ENCODE data around the gene IGFN1.

The IGFN1 gene

DNA sequence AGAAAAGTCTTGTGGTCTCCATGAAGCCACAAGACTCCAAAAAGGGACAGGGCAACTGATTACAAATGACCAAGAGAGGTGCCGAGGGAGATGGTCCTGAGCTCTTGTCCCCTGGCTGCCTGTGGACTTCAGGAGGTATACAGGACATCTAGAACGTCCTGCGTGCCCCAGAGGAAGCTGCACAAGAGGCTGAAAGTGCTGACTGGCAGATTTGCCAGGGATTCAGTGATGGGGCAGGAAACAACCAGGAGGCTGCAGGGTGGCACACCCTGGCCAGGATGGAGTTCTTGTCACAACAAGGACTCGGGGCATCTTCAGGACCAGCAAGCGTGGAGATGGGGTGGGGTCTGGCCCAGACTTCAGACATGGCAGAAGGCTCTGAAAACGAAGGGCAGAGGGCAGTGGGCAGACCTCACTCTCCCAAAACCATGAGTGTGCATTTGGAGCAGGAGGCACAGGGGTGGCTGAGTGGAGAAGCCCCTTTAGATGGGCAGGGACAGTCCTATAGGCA is 79.3 kb downstream of the IGFN1 start:
- H3K4me3 ChIP-seq (ENCODE audit: low read depth, low read length): no peak overlapping the region

DNA sequence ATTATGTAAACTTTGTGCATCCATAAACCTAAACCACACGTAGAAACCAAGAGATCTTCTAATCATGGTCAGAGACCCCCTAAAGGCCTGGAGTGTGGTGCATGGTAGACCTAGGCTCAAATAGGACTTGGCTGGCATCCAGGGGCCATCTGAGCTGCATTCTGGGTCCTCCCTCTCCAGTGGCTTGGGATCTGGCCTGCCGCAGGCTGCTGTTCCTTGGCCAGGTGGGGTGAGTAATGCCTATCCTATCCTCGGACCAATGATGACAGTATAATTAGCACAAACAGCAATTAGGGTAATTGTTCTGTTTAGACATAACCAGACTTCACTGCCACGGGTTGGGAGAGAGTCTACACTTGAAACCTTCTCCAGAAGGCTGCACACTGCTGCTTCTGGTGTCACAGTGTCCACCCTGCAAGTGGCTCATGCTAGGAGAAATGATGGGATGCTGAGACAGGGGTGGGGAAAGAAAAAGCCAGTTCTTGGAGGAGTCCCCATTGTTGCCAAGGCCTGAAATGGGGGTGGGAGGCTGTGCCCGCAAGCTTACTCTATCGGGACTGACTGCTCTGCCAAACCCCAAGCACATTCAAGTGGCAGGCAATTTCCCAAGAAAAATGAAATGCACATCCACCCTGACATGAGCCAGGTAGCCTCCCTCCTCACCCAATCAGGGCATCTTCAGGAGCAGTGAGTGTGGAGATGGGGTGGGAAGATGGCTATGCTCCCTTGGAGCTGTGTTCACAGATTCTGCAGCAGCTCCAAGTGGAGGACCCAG is 80.2 kb downstream of the IGFN1 start:
- no peak for TF ChIP-seq CTCF (IDR thresholded peaks at IDR 0.05; ENCODE audit: borderline replicate concordance, insufficient read depth, low read depth, low read length)
- H3K4me3 ChIP-seq (ENCODE audit: low read depth, low read length): no peak overlapping the region

More for the DNA sequence above, 79.3 kb downstream of the IGFN1 start:
- no peak for TF ChIP-seq CTCF (IDR thresholded peaks at IDR 0.05; ENCODE audit: borderline replicate concordance, insufficient read depth, low read depth, low read length)

GRCh38 chr1:201272799-201273198 is 82.2 kb downstream of the IGFN1 start:
- no peak for TF ChIP-seq CTCF (IDR thresholded peaks at IDR 0.05; ENCODE audit: borderline replicate concordance, insufficient read depth, low read depth, low read length)
- H3K4me3 ChIP-seq (ENCODE audit: low read depth, low read length): no peak overlapping the region

DNA sequence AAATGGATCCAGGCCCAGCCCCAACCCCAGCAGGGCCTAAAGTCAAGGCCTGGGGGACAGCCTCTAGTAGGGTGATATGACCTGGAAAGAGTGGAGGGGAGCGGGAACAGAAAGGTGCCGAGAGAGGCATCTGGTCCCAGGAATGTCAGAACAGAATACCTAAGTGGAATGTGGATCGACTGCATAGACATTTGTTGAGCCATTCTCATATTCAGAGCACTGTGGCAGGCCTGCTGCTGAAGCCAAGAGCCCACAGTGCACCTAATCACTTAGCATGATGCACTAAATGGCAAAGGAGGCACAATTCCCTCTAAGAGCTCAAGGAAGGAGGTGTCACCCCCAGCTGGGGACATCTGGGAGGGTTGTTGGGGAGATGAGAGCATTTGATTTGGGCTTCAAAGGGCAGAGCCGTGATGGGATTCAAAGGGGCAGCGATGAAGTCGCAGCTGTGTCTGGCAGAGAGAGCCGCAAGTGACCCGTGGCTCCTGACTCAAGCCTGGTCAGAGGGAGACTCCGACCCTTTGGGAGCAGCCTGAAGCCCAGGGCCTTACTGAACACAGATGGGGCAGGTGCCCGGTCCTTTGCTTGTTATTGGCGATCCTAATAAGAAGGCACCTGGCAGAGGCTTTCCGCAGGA is 84.1 kb downstream of the IGFN1 start:
- H3K4me3 ChIP-seq (ENCODE audit: low read depth, low read length): no peak overlapping the region

GRCh38 chr1:201275253-201275666 is 84.6 kb downstream of the IGFN1 start:
- H3K4me3 ChIP-seq (ENCODE audit: low read depth, low read length): no peak overlapping the region
- TF ChIP-seq CTCF (IDR thresholded peaks at IDR 0.05; ENCODE audit: borderline replicate concordance, insufficient read depth, low read depth, low read length): no peak

More for the DNA sequence above, 84.1 kb downstream of the IGFN1 start:
- no peak for TF ChIP-seq CTCF (IDR thresholded peaks at IDR 0.05; ENCODE audit: borderline replicate concordance, insufficient read depth, low read depth, low read length)

- H3K4me3 ChIP-seq (ENCODE audit: low read depth, low read length): no peak overlapping the region
- no peak for TF ChIP-seq CTCF (IDR thresholded peaks at IDR 0.05; ENCODE audit: borderline replicate concordance, insufficient read depth, low read depth, low read length)
These were observed 86.3 kb downstream of the IGFN1 start for GRCh38 chr1:201276891-201277290.

Measured in GM12875 (cell line).